H1 (cell line): ENCODE measurements around the gene TMEM220. TPM values are rescaled to one million over a fixed set of nuclear protein-coding genes. Genes with fewer than 3 reads are reported as not detected.

Experiments used
- CTCF ChIA-PET: fragments of 300-600 bp; sonication (Branson Sonifier 250); formaldehyde crosslinking; loops from one replicate; lab custom pipeline; 2021; ENCODE audit not compliant: partially characterized antibody; lab: Charles Lee
- POLR2A ChIA-PET: fragments of 300-600 bp; sonication (Branson Sonifier 250); formaldehyde crosslinking; loops from one replicate; lab custom pipeline; 2021; ENCODE audit warnings: inconsistent platforms; ENCODE audit not compliant: partially characterized antibody; lab: Charles Lee
- DNase-seq, 2 experiments: peaks; one replicate each; pipeline versions ENCODE4 v3.0.0 to v3.0.0-alpha.2; 2010 to 2022; ENCODE audit warnings: low spot score in 2 of 2, low read depth in 1 of 2, mixed read lengths in 1 of 2
- FAIRE-seq: peaks from 2 replicates; lab custom pipeline; 2011; peaks lifted over from hg19 to GRCh38; lab: Jason Lieb, UNC
- H2AFZ ChIP-seq: 2 replicates; pipeline ENCODE4 v1.8.1; 2012; ENCODE audit warnings: low read length, inconsistent platforms
- H2AK5ac ChIP-seq: 2 replicates; pipeline ENCODE4 v1.6.1; 2013; ENCODE audit warnings: low read depth, low read length
- H2BK120ac ChIP-seq: replicated peaks from 2 replicates; pipeline ENCODE3; 2013; ENCODE audit warnings: low read depth, low read length, inconsistent platforms
- H2BK12ac ChIP-seq: 2 replicates; pipeline ENCODE4 v1.6.1; 2013; ENCODE audit warnings: low read depth, low read length
- H2BK15ac ChIP-seq: 2 replicates; pipeline ENCODE4 v1.6.1; 2013; ENCODE audit warnings: low read length
- H2BK20ac ChIP-seq: 2 replicates; pipeline ENCODE4 v1.6.1; 2013; ENCODE audit warnings: low read length
- H2BK5ac ChIP-seq: 2 replicates; pipeline ENCODE4 v1.6.1; 2013; ENCODE audit warnings: low read depth, low read length
- H3K14ac ChIP-seq: 2 replicates; pipeline ENCODE4 v1.6.1; 2013; ENCODE audit warnings: inconsistent platforms; ENCODE audit not compliant: insufficient read length
- H3K18ac ChIP-seq: 2 replicates; pipeline ENCODE4 v1.6.1; 2013; ENCODE audit warnings: low read length; ENCODE audit errors: extremely low read depth
- H3K23ac ChIP-seq: 2 replicates; pipeline ENCODE4 v1.6.1; 2013; ENCODE audit warnings: inconsistent platforms; ENCODE audit not compliant: insufficient read length
- H3K23me2 ChIP-seq: 2 replicates; pipeline ENCODE4 v1.6.1; 2013; ENCODE audit warnings: low read depth, low read length
- H3K27ac ChIP-seq: 2 replicates; pipeline ENCODE4 v1.6.1; 2011; ENCODE audit warnings: low read depth, low read length, inconsistent platforms
- H3K27me3 ChIP-seq, 4 experiments: replicated peaks in 1 of 4; 1 replicate in 1 of 4; 2 replicates in 3 of 4; pipeline versions ENCODE4 v1.6.1 to v1.8.1; 2011 to 2013; ENCODE audit warnings: low read length in 3 of 4, mild to moderate bottlenecking in 3 of 4, inconsistent platforms in 2 of 4, mixed read lengths in 2 of 4, moderate library complexity in 1 of 4; ENCODE audit not compliant: control insufficient read depth in 3 of 4, insufficient read depth in 3 of 4; ENCODE audit errors: extremely low read depth in 1 of 4
- H3K36me3 ChIP-seq, 4 experiments: 2 replicates each; pipeline versions ENCODE4 v1.6.1 to v1.8.1; 2011 to 2013; ENCODE audit warnings: mild to moderate bottlenecking in 4 of 4, low read length in 3 of 4, moderate library complexity in 2 of 4, control low read depth in 1 of 4, inconsistent platforms in 1 of 4; ENCODE audit not compliant: insufficient read depth in 4 of 4, control insufficient read depth in 2 of 4
- H3K4ac ChIP-seq: replicated peaks from 2 replicates; pipeline ENCODE3; 2013; ENCODE audit warnings: low read length, low read depth, mixed read lengths, inconsistent platforms; ENCODE audit not compliant: insufficient read length
- H3K4me1 ChIP-seq, 4 experiments: replicated peaks in 1 of 4; 1 replicate in 1 of 4; 2 replicates in 3 of 4; pipeline versions ENCODE4 v1.6.1 to v1.8.1; 2011 to 2013; ENCODE audit warnings: low read length in 3 of 4, inconsistent platforms in 2 of 4, mixed read lengths in 1 of 4; ENCODE audit not compliant: insufficient read depth in 4 of 4, control insufficient read depth in 3 of 4
- H3K4me2 ChIP-seq, 2 experiments: 2 replicates each; pipeline versions ENCODE4 v1.6.1 to v1.8.1; 2011 to 2013; ENCODE audit warnings: low read depth in 2 of 2, low read length in 2 of 2, control low read depth in 1 of 2, inconsistent platforms in 1 of 2, mild to moderate bottlenecking in 1 of 2; ENCODE audit not compliant: insufficient read depth in 1 of 2
- H3K4me3 ChIP-seq, 4 experiments: fragments of 200-600, 300-600 bp in 1 of 4; sonication (generic), shearing (Covaris generic), sonication (Bioruptor Twin) in 1 of 4; 2 replicates each; pipeline versions ENCODE4 v1.5.1 to v1.8.1; 2011 to 2016; ENCODE audit warnings: low read length in 4 of 4, low read depth in 3 of 4, control low read depth in 2 of 4, inconsistent platforms in 2 of 4, mild to moderate bottlenecking in 2 of 4, mixed read lengths in 1 of 4, moderate library complexity in 1 of 4; ENCODE audit not compliant: insufficient read depth in 2 of 4; ENCODE audit errors: extremely low read depth in 1 of 4
- H3K56ac ChIP-seq: replicated peaks from 2 replicates; pipeline ENCODE3; 2013; ENCODE audit warnings: low read depth, mild to moderate bottlenecking, mixed read lengths, low read length, inconsistent platforms; ENCODE audit not compliant: insufficient read length
- H3K79me1 ChIP-seq: 2 replicates; pipeline ENCODE4 v1.6.1; 2013; ENCODE audit warnings: low read depth, low read length, control low read depth
- H3K79me2 ChIP-seq, 2 experiments: 2 replicates each; pipeline versions ENCODE4 v1.6.1 to v1.8.1; 2012 to 2013; ENCODE audit warnings: low read length in 2 of 2, mild to moderate bottlenecking in 2 of 2, inconsistent platforms in 1 of 2; ENCODE audit not compliant: insufficient read depth in 2 of 2, control insufficient read depth in 1 of 2
- H3K9ac ChIP-seq, 4 experiments: replicated peaks in 1 of 4; 1 replicate in 1 of 4; 2 replicates in 3 of 4; pipeline versions ENCODE4 v1.6.1 to v1.8.1; 2011 to 2013; ENCODE audit warnings: low read depth in 3 of 4, low read length in 3 of 4, control low read depth in 2 of 4, mild to moderate bottlenecking in 2 of 4, moderate library complexity in 2 of 4, inconsistent platforms in 1 of 4; ENCODE audit errors: extremely low read depth in 1 of 4
- H3K9me3 ChIP-seq, 2 experiments: 2 replicates each; pipeline versions ENCODE4 v1.6.1 to v1.8.1; 2012 to 2013; ENCODE audit warnings: mild to moderate bottlenecking in 2 of 2, moderate library complexity in 2 of 2, control low read depth in 1 of 2, inconsistent platforms in 1 of 2, low read depth in 1 of 2, low read length in 1 of 2, mixed read lengths in 1 of 2; ENCODE audit not compliant: insufficient read depth in 2 of 2
- H4K20me1 ChIP-seq, 2 experiments: replicated peaks in 1 of 2; 2 replicates each; pipeline versions ENCODE3 to v1.8.1; 2011 to 2013; ENCODE audit warnings: inconsistent platforms in 2 of 2, low read length in 2 of 2, mild to moderate bottlenecking in 1 of 2; ENCODE audit not compliant: insufficient read depth in 2 of 2, control insufficient read depth in 1 of 2
- H4K5ac ChIP-seq: 2 replicates; pipeline ENCODE4 v1.6.1; 2013; ENCODE audit warnings: low read length, low read depth, mixed read lengths, inconsistent platforms; ENCODE audit not compliant: insufficient read length
- H4K8ac ChIP-seq: 2 replicates; pipeline ENCODE4 v1.8.0; 2013; ENCODE audit warnings: mild to moderate bottlenecking, moderate library complexity, low read length, inconsistent platforms; ENCODE audit not compliant: insufficient read depth; ENCODE audit errors: extremely low read depth
- H4K91ac ChIP-seq: replicated peaks from 2 replicates; pipeline ENCODE3; 2013; ENCODE audit warnings: low read length, mixed read lengths, inconsistent platforms; ENCODE audit not compliant: insufficient read length
- NANOG ChIP-seq: IDR thresholded peaks from 2 replicates; pipeline ENCODE4 v1.6.1; 2011; ENCODE audit warnings: low read length, low read depth, mild to moderate bottlenecking, inconsistent platforms; ENCODE audit not compliant: insufficient read depth, poor library complexity, severe bottlenecking
- WGBS, 2 experiments: shearing (Covaris generic) in 1 of 2; methylation state at CpG; one replicate each; pipeline versions ENCODE4 v1.1.6 to v1.1.7; 2013 to 2015; ENCODE audit warnings: low lambda C conversion rate in 2 of 2, mixed read lengths in 2 of 2, inconsistent platforms in 1 of 2, low coverage in 1 of 2, missing lambda C conversion rate in 1 of 2; ENCODE audit not compliant: insufficient replicate concordance in 2 of 2, insufficient coverage in 1 of 2, insufficient read length in 1 of 2; ENCODE audit errors: extremely low coverage in 1 of 2, missing lambda C conversion rate in 1 of 2; 5-methylcytosine and 5-hydroxymethylcytosine counted together
- polyA plus RNA-seq, 7 experiments: library from polyadenylated mRNA; depleted of rRNA in 3 of 7; stranded (reverse) in 5 of 7; unstranded in 2 of 7; fragments of >200 nt in 5 of 7; fragments of 200-250 nt in 2 of 7; gene quantifications; 1 replicate in 5 of 7; 2 replicates in 1 of 7; 4 replicates in 1 of 7; pipeline versions ENCODE4 v1.2.1 to v1.2.3, GENCODE V29; 2011 to 2013; ENCODE audit warnings: missing spikeins in 2 of 7, mixed read lengths in 2 of 7
- total RNA-seq: library from RNA; stranded (reverse); fragmentation: NEBNext Ultra II Directional; extraction: Animal tissue kit (Norgen Biotek cat#: 25700); gene quantifications from 2 replicates; pipeline ENCODE4 v1.2.1, GENCODE V29; 2021

TMEM220 gene
- total and polyA plus RNA-seq, 2 of the 8 experiments (the other 6 are each of a cell fraction or from before 2014, with no cell fraction given) = 3.8 to 4.1 TPM

DNA sequence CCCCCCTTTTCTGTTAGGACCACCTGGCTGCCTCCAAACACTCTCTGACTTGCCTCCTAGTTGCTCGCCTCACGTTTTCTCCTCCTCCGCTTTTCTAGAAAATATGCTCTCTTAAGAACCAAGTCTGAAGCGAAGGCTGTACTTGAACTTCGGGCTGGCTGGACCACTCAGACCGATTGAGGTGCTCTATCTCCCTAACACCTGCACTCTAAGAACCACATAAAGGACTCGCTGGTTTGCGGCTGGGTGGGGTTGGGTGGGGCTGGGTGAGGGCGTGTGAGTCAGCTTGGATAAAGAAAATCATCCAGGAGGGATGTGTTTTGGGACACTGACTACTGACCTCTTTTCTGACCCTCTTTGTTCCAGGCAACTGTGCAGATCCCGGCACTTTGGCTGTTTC, 22.9 kb upstream of the TMEM220 start:
- H3K4me2 ChIP-seq = no peak overlapping the region
- no peak overlapping the region for H2AK5ac ChIP-seq
- no peaks in the 10 kb centered on the region for H3K36me3 ChIP-seq
- no peak overlapping the region for H3K4ac ChIP-seq
- H3K56ac ChIP-seq = no peak overlapping the region
- no peak overlapping the region for H3K23ac ChIP-seq
- POLR2A ChIA-PET = no interaction called here
- no peak overlapping the region for H3K27ac ChIP-seq
- no peak overlapping the region for H4K5ac ChIP-seq
- no peak overlapping the region for H2BK20ac ChIP-seq
- H2BK12ac ChIP-seq = no peak overlapping the region
- no peak overlapping the region for H3K18ac ChIP-seq
- H3K23me2 ChIP-seq = peaks cover 4% of the 10 kb centered on the region; the same call in 1 of the 2 replicates
- H3K4me3 ChIP-seq = no peak overlapping the region
- no peak overlapping the region for H4K8ac ChIP-seq
- no peak for FAIRE-seq
- no peak overlapping the region for H2AFZ ChIP-seq
- no peak for DNase-seq
- no peaks in the 10 kb centered on the region for H3K9me3 ChIP-seq
- no peak overlapping the region for H4K91ac ChIP-seq
- no peak overlapping the region for H2BK120ac ChIP-seq
- H3K79me1 ChIP-seq = no peaks in the 10 kb centered on the region
- H4K20me1 ChIP-seq = no peaks in the 10 kb centered on the region
- no peak overlapping the region for H3K9ac ChIP-seq
- no peaks in the 10 kb centered on the region for H3K79me2 ChIP-seq
- H3K27me3 ChIP-seq = no peaks in the 10 kb centered on the region
- H2BK5ac ChIP-seq = no peak overlapping the region
- TF ChIP-seq NANOG = no peak
- 82% methylated on average over 10 of the region's 10 CpGs; no CpG with 5 or more reads in 1 of the 2 experiments for WGBS, 2 experiments
- H3K14ac ChIP-seq = no peak overlapping the region
- CTCF ChIA-PET = interaction anchor here (1.0 to 4.8 kb wide), 7 partner anchors 11 to 106 kb away, joined by 4 to 40 read pairs (median 7); no protein-coding TSS in a partner anchor
- H2BK15ac ChIP-seq = no peak overlapping the region
- H3K4me1 ChIP-seq = peaks cover 7 to 24% (median 15%) of the 10 kb centered on the region in 4 experiments
